Stimulated activated CD8-positive, alpha-beta memory T cell treated with anti-CD3 and anti-CD28 coated beads, Interleukin-7, amount 100 ng/mL, for 1 hour (primary cell): Measurements from ENCODE around the gene SASH1.

ENCODE experiments used
- DNase-seq, 2 donors: peaks; one replicate each; pipeline ENCODE4 v3.0.0-alpha.2; 2020; ENCODE audit warnings: low read depth in 2 of 2

Gene SASH1

GRCh38 chr6:148431840-148432239 is 89.2 kb downstream of the SASH1 start:
- DNase-seq: no peak

GRCh38 chr6:148432462-148433195 is 90.0 kb downstream of the SASH1 start:
- no peak for DNase-seq

- DNase-seq: no peak
Measured at GRCh38 chr6:148435386-148435785, 92.7 kb downstream of the SASH1 start.

DNA sequence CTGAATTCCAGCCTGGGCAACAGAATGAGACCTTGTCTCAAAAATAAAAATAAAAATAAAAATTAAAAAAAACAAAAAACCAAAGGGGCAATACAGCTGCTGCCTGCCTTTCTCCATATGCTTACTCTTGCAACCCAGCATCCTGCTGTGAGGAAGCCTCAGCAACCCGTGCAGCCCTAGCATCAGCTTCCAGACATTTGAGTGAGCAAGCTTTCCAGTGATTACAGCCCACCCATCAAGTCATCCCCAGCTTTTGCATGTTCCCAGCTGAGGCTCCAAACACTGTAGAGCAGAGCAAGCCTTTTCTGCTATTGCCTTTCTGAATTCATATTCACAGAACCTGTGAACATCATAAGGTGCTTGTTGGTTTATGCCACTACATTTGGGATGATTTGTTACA is 93.8 kb downstream of the SASH1 start:
- no peak for DNase-seq

DNA sequence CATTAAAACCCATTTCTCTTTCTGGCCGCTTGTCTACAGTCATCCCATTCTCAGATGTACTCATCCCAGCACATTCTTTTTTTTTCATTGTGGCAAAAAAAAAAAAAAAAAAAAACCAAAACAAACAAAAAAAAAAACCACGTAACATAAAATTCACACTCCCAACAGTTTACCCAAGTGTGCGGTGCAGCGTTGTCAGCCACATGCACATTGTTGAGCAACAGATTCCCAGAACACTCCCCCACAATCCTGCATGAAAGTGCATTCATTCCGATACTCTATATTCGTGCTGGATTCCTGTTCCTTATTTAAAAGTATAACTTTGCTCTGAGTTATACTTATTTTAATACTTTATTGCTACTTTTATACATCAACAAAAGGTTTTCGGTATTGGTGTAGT is 96.0 kb downstream of the SASH1 start:
- no peak for DNase-seq

DNA sequence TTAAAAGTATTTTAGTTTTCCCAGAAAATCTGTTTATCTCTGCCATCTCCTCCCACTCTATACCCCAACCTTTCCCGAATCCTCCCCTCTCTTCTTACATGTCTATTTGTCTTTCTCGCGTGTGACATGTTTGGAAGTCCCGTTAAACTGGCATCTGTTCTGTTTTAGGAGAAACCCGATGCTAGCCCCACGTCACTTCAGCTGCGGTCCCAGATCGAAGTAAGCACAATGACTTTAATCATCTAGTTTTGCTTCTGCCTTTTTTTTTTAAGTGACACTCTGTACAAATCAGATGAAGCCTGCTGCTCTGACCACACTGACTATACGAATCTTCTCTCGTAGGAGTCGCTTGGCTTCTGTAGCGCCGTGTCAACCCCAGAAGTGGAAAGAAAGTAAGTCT is 97.4 kb downstream of the SASH1 start:
- no peak for DNase-seq

DNA sequence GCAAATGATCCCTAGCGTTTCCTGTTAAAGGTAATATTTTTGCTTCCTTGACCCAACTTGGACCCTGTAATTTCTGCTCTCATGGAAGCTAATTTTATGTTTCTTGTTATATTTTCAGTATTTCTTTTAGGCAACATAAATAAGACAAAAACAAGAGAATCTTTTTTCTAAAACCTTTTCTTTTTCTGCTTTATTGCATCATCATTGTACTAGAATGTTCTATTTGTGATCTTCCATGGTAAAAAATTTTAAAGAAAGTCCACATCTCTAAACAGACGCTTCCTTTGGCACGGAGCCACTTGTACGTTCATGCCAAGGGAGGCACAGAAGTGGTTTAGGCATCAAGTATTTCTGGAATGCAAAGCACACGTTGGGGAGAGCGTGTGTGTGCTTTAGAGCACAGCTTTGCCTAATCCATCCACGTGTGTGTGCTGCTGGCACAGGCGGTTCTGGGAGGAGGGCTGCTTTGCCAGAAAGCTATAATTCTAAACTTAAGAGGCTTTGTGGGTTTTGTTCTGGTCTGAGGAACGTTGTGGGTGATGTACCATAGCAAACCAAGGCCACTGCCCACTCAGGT is 98.3 kb downstream of the SASH1 start:
- no peak for DNase-seq

DNA sequence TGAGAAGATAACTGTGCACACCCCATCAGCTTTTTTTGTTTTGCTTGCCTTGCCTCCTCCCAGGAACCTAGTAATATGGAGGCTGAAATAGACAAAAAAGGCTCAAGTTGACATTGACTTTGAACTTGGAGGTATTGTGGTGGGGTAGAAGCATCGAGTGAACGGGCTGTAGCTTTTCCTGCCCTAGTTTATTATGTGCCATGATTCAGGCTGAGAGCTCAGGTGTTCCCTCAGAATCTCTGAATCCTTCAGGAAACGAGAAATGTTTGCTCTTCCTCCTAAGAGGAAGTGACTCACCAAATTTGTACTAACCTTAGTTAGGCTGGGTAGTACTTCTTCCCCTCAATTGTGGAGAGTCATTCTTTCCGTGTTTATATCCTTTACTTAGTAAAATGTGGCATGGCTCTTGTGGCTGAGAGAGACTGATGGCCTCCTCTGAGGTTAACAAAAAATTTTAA is 98.8 kb downstream of the SASH1 start:
- no peak for DNase-seq

- DNase-seq: no peak
Measured at GRCh38 chr6:148443798-148444560, 101.3 kb downstream of the SASH1 start.

GRCh38 chr6:148445116-148445515 is 102.5 kb downstream of the SASH1 start:
- DNase-seq: no peak

DNA sequence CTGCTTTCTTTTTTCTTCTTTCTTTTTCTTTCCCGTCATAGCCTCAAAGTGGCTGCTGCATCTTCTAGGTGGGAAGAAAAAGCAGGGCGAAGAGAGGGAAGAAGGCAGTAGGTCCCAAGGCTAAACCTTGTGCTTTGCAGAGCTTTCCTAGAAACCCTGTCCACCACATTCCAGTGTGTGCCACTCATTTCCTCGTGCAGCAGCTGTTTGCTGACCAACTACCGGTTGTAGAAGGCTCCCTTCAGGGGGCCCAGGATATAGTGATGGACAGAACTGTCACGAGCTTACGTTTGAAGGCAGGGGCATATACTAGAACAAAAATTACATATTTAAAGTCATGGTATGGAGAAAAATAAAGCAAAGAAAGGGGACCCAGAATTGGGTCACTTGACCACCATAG is 103.0 kb downstream of the SASH1 start:
- DNase-seq: no peak

- DNase-seq: no peak
Measured at GRCh38 chr6:148446681-148447080, 104.0 kb downstream of the SASH1 start.

- DNase-seq: no peak
Measured at GRCh38 chr6:148447521-148448230, 105.0 kb downstream of the SASH1 start.

DNA sequence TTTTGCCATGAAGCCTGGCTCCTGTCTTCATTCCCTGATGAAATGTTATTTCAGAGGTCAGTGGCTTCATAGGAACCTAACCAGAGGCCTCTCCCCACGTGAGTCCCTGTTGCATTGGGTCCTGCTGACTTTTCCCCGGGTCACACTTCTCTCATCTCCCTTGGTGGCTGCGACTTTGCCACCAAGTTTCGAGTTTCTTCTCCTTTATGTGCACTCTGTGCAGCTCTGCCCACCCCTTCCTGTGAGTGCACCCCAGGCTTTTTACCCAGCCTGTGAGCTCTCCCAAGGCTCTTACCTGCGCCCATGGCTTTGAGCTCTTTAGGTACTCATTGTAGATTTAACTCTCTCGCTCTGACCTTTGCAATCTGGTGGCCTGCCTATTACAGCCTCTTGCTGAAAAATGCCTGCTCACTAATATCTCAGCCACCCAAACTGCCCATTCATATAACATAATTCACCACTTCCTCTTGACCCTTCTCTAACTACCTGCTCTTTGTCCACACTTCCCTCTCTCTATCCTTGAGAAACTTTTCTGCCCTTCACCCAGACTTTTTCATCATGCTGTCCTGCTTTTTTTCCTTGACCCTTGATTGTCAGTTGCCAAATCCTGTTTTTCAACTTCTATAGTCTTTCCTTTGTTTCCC is 105.9 kb downstream of the SASH1 start:
- DNase-seq: no peak

GRCh38 chr6:148450866-148451265 is 108.2 kb downstream of the SASH1 start:
- DNase-seq: no peak

GRCh38 chr6:148451690-148452089 is 109.1 kb downstream of the SASH1 start:
- no peak for DNase-seq

- DNase-seq: no peak
Measured at GRCh38 chr6:148452876-148453275, 110.2 kb downstream of the SASH1 start.

DNA sequence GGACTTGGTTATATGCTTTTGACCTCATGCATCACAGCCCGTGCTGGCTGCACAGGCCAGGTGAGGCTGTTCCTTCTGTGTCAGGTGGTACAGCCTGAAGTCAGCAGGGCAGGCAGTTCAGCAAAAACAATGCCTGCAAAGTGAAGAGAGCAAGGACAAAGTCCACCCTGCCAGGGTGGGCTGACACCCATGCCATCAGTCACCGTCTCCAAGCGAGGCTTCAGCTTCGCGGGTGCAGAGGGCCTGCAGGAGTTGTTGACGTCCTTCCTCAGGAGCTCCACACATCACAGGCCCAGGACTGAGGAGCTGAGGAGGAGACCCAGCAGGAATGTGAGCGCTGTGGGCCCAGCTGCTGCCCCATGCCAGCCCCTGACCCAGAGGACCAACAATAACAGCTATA is 111.3 kb downstream of the SASH1 start:
- no peak for DNase-seq

DNA sequence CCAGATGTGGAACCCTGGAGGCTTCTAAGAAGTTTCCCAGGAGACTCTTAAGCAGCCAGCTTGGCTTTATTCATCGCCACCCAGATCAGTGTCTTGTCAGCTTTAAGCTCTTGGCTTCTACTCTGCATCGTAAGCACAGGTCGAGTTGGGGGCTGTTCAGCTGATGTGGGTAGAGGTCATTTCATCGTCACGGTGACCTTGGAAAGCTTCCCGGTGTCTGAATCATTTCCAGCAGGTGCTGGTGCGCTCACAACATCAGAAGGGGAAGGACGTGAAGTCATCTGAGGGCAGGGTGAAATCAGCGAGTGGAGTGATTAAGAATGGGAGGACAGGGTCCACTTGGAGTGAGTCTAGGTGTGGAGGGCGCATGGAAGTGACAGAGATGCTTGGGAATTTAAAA is 112.6 kb downstream of the SASH1 start:
- DNase-seq: no peak

DNA sequence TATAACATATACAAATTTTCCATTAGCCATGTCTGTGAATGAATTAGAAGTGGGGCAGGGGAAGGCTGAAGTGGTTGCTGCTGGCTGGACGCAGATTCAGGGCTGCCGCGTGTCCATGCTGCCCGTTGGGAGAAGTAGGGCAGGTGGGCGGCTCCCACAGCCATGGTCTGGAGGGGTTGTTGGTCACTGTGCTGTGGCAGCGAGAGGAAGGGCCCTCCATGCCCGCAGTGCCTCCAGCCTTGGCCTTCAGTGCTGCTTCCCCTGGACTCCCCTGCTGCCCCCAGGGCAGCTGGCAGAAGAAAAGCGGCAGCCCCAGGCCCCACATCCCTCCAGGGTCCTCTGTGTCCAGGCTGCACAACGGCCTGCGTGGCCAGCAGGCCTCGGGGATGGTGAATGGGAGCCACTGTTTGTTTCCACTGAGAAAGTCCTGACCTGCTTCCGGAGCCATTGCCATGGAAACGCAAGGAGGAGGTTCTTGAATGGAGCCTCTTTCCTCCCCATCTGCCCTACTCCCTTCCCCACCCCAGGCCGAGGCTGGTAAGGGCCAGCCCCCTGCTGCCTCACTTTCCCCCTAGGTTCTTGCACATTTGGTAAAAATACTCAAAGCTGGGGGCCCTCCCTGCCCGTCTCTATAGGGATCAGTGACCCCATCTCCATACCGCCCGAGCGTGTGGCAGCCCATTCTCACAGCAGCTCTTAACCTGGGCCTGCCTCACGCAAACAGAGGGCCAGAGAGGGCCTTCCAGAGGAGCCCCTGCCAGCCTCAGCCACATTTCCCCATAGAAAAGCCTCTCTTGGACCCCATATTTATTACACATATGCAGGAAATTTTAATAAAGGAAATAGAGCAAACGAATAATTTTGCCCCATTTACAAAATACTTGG is 113.3 kb downstream of the SASH1 start:
- DNase-seq: no peak
